SK-N-SH (cell line): ENCODE data around the gene KRABD2.
A peak's percentile ranks its signal among the peaks of the same experiment; 100 is the strongest.

Experiments used
- CTCF ChIA-PET: fragments of 300-600, 350-600 bp; formaldehyde crosslinking; extraction: SDS; loops from one replicate; lab custom pipeline; 2021; lab: Yijun Ruan, JAX
- POLR2A ChIA-PET: fragments of 350-600 bp; sonication (Branson Sonifier 250); formaldehyde crosslinking; extraction: SDS; loops from one replicate; lab custom pipeline; 2020; ENCODE audit warnings: antibody characterized with exemption, inconsistent platforms; lab: Yijun Ruan, JAX
- DNase-seq: peaks from one replicate; pipeline ENCODE4 v3.0.0; 2012
- H2AFZ ChIP-seq: fragments of 200-600 bp; sonication (generic); 2 replicates; pipeline ENCODE4 v1.8.1; 2016; ENCODE audit warnings: antibody characterized with exemption, mild to moderate bottlenecking, low read depth
- H3F3A ChIP-seq: fragments of 200-600 bp; sonication (generic); replicated peaks from 2 replicates; pipeline ENCODE3; 2016; ENCODE audit warnings: antibody characterized with exemption, mild to moderate bottlenecking; ENCODE audit not compliant: insufficient read depth
- H3K27ac ChIP-seq, 2 experiments: fragments of 200-500 bp in 1 of 2; fragments of 200-600 bp in 1 of 2; sonication (Bioruptor generic) in 1 of 2; sonication (generic), shearing (Covaris generic) in 1 of 2; 2 replicates each; pipeline versions ENCODE4 v1.5.1 to v1.6.1; 2014 to 2016; ENCODE audit warnings: low read depth in 2 of 2, inconsistent platforms in 1 of 2, low read length in 1 of 2, mild to moderate bottlenecking in 1 of 2, mixed read lengths in 1 of 2
- H3K27me3 ChIP-seq: fragments of 200-600 bp; sonication (generic), shearing (Covaris generic); 2 replicates; pipeline ENCODE4 v1.6.1; 2016; ENCODE audit warnings: mixed run types; ENCODE audit not compliant: insufficient read depth
- H3K36me3 ChIP-seq, 2 experiments: fragments of 200-500 bp in 1 of 2; fragments of 200-600 bp in 1 of 2; sonication (Bioruptor generic) in 1 of 2; sonication (generic) in 1 of 2; replicated peaks in 1 of 2; 2 replicates each; pipeline versions ENCODE3 to v1.5.1; 2014 to 2016; ENCODE audit warnings: low read length in 1 of 2, mild to moderate bottlenecking in 1 of 2; ENCODE audit not compliant: insufficient read depth in 2 of 2, control insufficient read depth in 1 of 2
- H3K4me1 ChIP-seq, 2 experiments: fragments of 200-500 bp in 1 of 2; fragments of 200-600 bp in 1 of 2; sonication (Bioruptor generic) in 1 of 2; sonication (generic), shearing (Covaris generic) in 1 of 2; 2 replicates each; pipeline versions ENCODE4 v1.5.1 to v1.6.1; 2014 to 2016; ENCODE audit warnings: low read depth in 1 of 2, low read length in 1 of 2, mixed run types in 1 of 2; ENCODE audit not compliant: insufficient read depth in 2 of 2, control insufficient read depth in 1 of 2
- H3K4me2 ChIP-seq: fragments of 200-600 bp; sonication (generic), shearing (Covaris generic); 2 replicates; pipeline ENCODE4 v1.6.1; 2017; ENCODE audit warnings: mixed run types
- H3K4me3 ChIP-seq, 2 experiments: fragments of 200-500 bp in 1 of 2; fragments of 200-600 bp in 1 of 2; sonication (Bioruptor generic) in 1 of 2; sonication (generic), shearing (Covaris generic) in 1 of 2; 2 replicates each; pipeline versions ENCODE4 v1.5.1 to v1.8.1; 2014 to 2016; ENCODE audit warnings: low read depth in 2 of 2, inconsistent platforms in 1 of 2, low read length in 1 of 2, mild to moderate bottlenecking in 1 of 2, mixed read lengths in 1 of 2, moderate library complexity in 1 of 2
- H3K79me2 ChIP-seq: fragments of 200-600 bp; sonication (generic); 2 replicates; pipeline ENCODE4 v1.8.1; 2017; ENCODE audit warnings: mild to moderate bottlenecking; ENCODE audit not compliant: insufficient read depth
- H3K9ac ChIP-seq: fragments of 200-600 bp; sonication (generic); 2 replicates; pipeline ENCODE4 v1.6.1; 2017; ENCODE audit warnings: mixed run types
- H3K9me2 ChIP-seq: fragments of 200-600 bp; sonication (generic); 2 replicates; pipeline ENCODE4 v1.6.1; 2017; ENCODE audit warnings: mixed run types
- H3K9me3 ChIP-seq: fragments of 200-600 bp; sonication (generic); 2 replicates; pipeline ENCODE4 v1.6.1; 2017; ENCODE audit warnings: mixed run types, mild to moderate bottlenecking, moderate library complexity
- H4K20me1 ChIP-seq: fragments of 200-600 bp; sonication (generic); 2 replicates; pipeline ENCODE4 v1.6.1; 2017; ENCODE audit warnings: mild to moderate bottlenecking, mixed run types; ENCODE audit not compliant: insufficient read depth
- CHD2 ChIP-seq: fragments of 150-350 bp; IDR thresholded peaks from 2 replicates; pipeline ENCODE4 v1.6.1; 2018; ENCODE audit warnings: low read length; ENCODE audit not compliant: partially characterized antibody
- CTCF ChIP-seq: fragments of 200-600 bp; sonication (generic); IDR thresholded peaks from 2 replicates; pipeline ENCODE4 v1.6.1; 2017; ENCODE audit warnings: antibody characterized with exemption, mild to moderate bottlenecking, moderate library complexity
- ELF1 ChIP-seq: IDR thresholded peaks from 2 replicates; pipeline ENCODE4 v1.4.0; 2012
- EP300 ChIP-seq, 2 experiments: IDR thresholded peaks; 2 replicates each; pipeline versions ENCODE4 v1.4.0 to v1.6.1; 2012; ENCODE audit warnings: borderline replicate concordance in 1 of 2, low read depth in 1 of 2, low read length in 1 of 2
- EZH2phosphoT487 ChIP-seq: fragments of 200-600 bp; sonication (generic); IDR thresholded peaks from 2 replicates; pipeline ENCODE4 v1.6.1; 2017; ENCODE audit warnings: low read depth, mixed run types, mild to moderate bottlenecking, antibody characterized with exemption, moderate library complexity, borderline replicate concordance
- FOSL2 ChIP-seq: IDR thresholded peaks from 2 replicates; pipeline ENCODE4 v1.4.0; 2012; ENCODE audit warnings: low read depth, mild to moderate bottlenecking, moderate library complexity, borderline replicate concordance
- FOXJ3 ChIP-seq: sonication (generic); formaldehyde crosslinking; IDR thresholded peaks from 2 replicates; pipeline ENCODE4 v1.5.1; 2020; ENCODE audit warnings: mild to moderate bottlenecking, missing genetic modification reagents
- FOXM1 ChIP-seq: IDR thresholded peaks from 2 replicates; pipeline ENCODE4 v1.4.0; 2012; ENCODE audit warnings: low read depth, mild to moderate bottlenecking
- GABPA ChIP-seq: IDR thresholded peaks from 2 replicates; pipeline ENCODE4 v1.4.0; 2012; ENCODE audit warnings: low read depth, mild to moderate bottlenecking
- GATA2 ChIP-seq: sonication (generic); formaldehyde crosslinking; IDR thresholded peaks from 2 replicates; pipeline ENCODE4 v1.5.0; 2020; ENCODE audit warnings: mild to moderate bottlenecking, missing genetic modification reagents
- JUND ChIP-seq: IDR thresholded peaks from 2 replicates; pipeline ENCODE4 v1.4.0; 2012
- MEF2A ChIP-seq: IDR thresholded peaks from 2 replicates; pipeline ENCODE4 v1.4.0; 2012; ENCODE audit warnings: low read depth, borderline replicate concordance
- MXI1 ChIP-seq: IDR thresholded peaks from 2 replicates; pipeline ENCODE4 v1.6.1; 2012; ENCODE audit warnings: mild to moderate bottlenecking, low read depth, low read length, improper control_type of control experiment
- NFIC ChIP-seq: IDR thresholded peaks from 2 replicates; pipeline ENCODE4 v1.4.0; 2012; ENCODE audit warnings: borderline replicate concordance
- NRF1 ChIP-seq: IDR thresholded peaks from 2 replicates; pipeline ENCODE4 v1.6.1; 2012; ENCODE audit warnings: low read depth, mild to moderate bottlenecking, low read length
- RCOR1 ChIP-seq: fragments of 150-350 bp; IDR thresholded peaks from 2 replicates; pipeline ENCODE4 v1.6.1; 2017; ENCODE audit warnings: antibody characterized with exemption, low read length
- SIN3A ChIP-seq: IDR thresholded peaks from 2 replicates; pipeline ENCODE4 v1.6.1; 2012; ENCODE audit warnings: low read depth, mild to moderate bottlenecking, low read length, moderate library complexity, borderline replicate concordance
- SMC3 ChIP-seq: IDR thresholded peaks from 2 replicates; pipeline ENCODE4 v1.6.1; 2012; ENCODE audit warnings: low read depth, low read length, improper control_type of control experiment
- TCF12 ChIP-seq: IDR thresholded peaks from 2 replicates; pipeline ENCODE4 v1.4.0; 2012
- TEAD4 ChIP-seq: IDR thresholded peaks from 2 replicates; pipeline ENCODE4 v1.4.0; 2012; ENCODE audit warnings: mild to moderate bottlenecking, borderline replicate concordance; ENCODE audit not compliant: insufficient read depth
- USF2 ChIP-seq: fragments of 150-350 bp; IDR thresholded peaks from 2 replicates; pipeline ENCODE4 v1.6.1; 2017; ENCODE audit warnings: antibody characterized with exemption, low read length, low read depth, borderline replicate concordance
- ZBTB33 ChIP-seq: IDR thresholded peaks from 2 replicates; pipeline ENCODE4 v1.4.0; 2012; ENCODE audit warnings: low read depth, borderline replicate concordance
- WGBS: methylation state at CpG from one replicate; pipeline ENCODE4 v1.1.6; 2017; ENCODE audit warnings: low lambda C conversion rate; 5-methylcytosine and 5-hydroxymethylcytosine counted together

Gene KRABD2

GRCh38 chr17:8359769-8360168 is 16.7 kb downstream of the KRABD2 start:
- Histone ChIP-seq H4K20me1 (no peaks in the 10 kb centered on the region), H3K9me3 (no peaks in the 10 kb centered on the region)
- POLR2A ChIA-PET = no interaction called here
- TF ChIP-seq ELF1 (no peak), TCF12 (peak; percentile 62), FOSL2 (peak; percentile 44; the same call in 1 of the 2 replicates), EP300 (IDR thresholded peaks at IDR 0.05; ENCODE audit: borderline replicate concordance in 1 of 2, low read depth in 1 of 2, low read length in 1 of 2) (no peak), CTCF (no peak), SMC3 (no peak), TEAD4 (no peak), RCOR1 (no peak), GATA2 (no peak), CHD2 (no peak), JUND (peak; percentile 21; the same call in 1 of the 2 replicates), NFIC (no peak), SIN3A (no peak), NRF1 (no peak), MEF2A (no peak), GABPA (no peak), FOXJ3 (CRISPR knock-in tag) (no peak)
- TF ChIP-seq, all 33 proteins: peak for 3
- H3K4me3 ChIP-seq = no peak overlapping the region
- no peak for DNase-seq
- no peaks in the 10 kb centered on the region for H3F3A ChIP-seq
- H2AFZ ChIP-seq = no peak overlapping the region
- WGBS = 77% methylated on average over 5 of the region's 5 CpGs
- H3K79me2 ChIP-seq = no peaks in the 10 kb centered on the region
- H3K27ac ChIP-seq = no peak overlapping the region
- H3K9me2 ChIP-seq = no peaks in the 10 kb centered on the region
- H3K4me2 ChIP-seq = no peak overlapping the region
- peaks cover 0 to 3% of the 10 kb centered on the region in 2 experiments for H3K36me3 ChIP-seq
- H3K27me3 ChIP-seq = no peaks in the 10 kb centered on the region
- no peak overlapping the region for H3K9ac ChIP-seq
- CTCF ChIA-PET = interaction anchor here (0.8 to 1.5 kb wide), 2 partner anchors 11 to 23 kb away, joined by 3 to 4 read pairs; no protein-coding TSS in a partner anchor
- no peaks in the 10 kb centered on the region; a peak in 1 of 4 replicates for H3K4me1 ChIP-seq

- no peaks in the 10 kb centered on the region for H3K27me3 ChIP-seq
- no peak for DNase-seq
- CTCF ChIA-PET = interaction anchor here (1.4 kb wide), 1 partner anchor 18 kb away, joined by 7 read pairs; the partner anchor contains the start of gene KRABD2
These were observed 18.6 kb downstream of the KRABD2 start for GRCh38 chr17:8357910-8358309.

More at GRCh38 chr17:8357910-8358309, 18.6 kb downstream of the KRABD2 start:
- Histone ChIP-seq H3K9me3 (no peaks in the 10 kb centered on the region), H4K20me1 (no peaks in the 10 kb centered on the region), H3K4me2 (no peak overlapping the region), H3K9ac (no peak overlapping the region), H3K36me3 (no peaks in the 10 kb centered on the region), H3F3A (no peaks in the 10 kb centered on the region), H3K27ac (no peak overlapping the region), H3K9me2 (no peaks in the 10 kb centered on the region), H2AFZ (no peak overlapping the region), H3K79me2 (no peaks in the 10 kb centered on the region), H3K4me1 (no peaks in the 10 kb centered on the region; a peak in 1 of 4 replicates), H3K4me3 (no peak overlapping the region)
- no peak for TF ChIP-seq CTCF
- no peak for TF ChIP-seq ZBTB33
- TF ChIP-seq MXI1 = no peak
- no peak for TF ChIP-seq SMC3
- TF ChIP-seq USF2 = no peak
- TF ChIP-seq TCF12 = no peak
- TF ChIP-seq FOXM1 = no peak
- TF ChIP-seq EZH2phosphoT487 = no peak
- no peak for TF ChIP-seq EP300 (IDR thresholded peaks at IDR 0.05; ENCODE audit: borderline replicate concordance in 1 of 2, low read depth in 1 of 2, low read length in 1 of 2)
- POLR2A ChIA-PET = no interaction called here
- 86% methylated on average over 3 of the region's 3 CpGs for WGBS
